HG03442 (cell line): ENCODE data around the gene OR2T35.

ENCODE experiments used
- ATAC-seq: cut with Tn5 transposase; IDR thresholded peaks from one replicate; pipeline ENCODE4 v1.9.1; 2021; ENCODE audit warnings: mild to moderate bottlenecking, moderate library complexity; ENCODE audit not compliant: unreplicated experiment

OR2T35 gene

DNA sequence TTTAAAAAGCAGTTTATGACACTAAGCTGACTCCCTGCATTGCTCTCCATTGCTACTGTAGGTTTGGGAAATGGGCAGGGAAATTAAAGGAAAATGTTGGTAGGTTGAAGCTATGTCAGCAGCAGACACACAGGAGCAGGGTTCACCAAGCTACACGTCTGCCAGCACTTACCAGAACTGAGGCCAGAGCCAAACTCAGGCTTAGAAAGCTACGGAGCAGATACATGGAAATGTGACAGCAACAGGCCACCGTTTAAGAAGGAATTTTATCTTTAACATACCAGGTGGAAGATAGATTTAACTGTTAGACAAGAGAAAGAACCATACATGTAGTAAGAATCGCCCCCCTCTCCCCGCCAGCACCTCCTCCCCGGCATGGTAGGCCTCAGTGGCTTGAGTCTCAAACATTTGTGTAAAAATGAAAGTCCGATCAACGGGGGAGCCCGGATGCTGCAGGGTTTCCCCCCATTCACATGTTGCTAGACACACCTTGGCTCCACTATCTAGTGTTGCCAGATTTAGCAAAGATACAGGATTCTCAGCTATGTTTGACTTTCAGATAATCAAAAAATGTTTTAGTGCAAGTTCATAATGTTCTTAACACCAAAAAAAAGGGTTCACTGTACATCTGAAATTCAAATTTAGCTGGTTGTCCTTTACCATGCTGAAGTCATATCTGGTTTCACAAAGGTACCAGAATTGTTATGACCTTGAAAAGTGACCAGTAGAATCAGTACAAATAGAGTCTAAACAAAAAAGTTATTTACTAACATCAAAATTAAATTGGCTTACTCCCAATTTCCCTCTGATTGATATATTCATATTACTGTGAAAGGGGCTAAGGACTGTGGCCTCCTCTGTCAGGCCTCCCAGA is 16.9 kb downstream of the OR2T35 start:
- ATAC-seq = peak; percentile 96

DNA sequence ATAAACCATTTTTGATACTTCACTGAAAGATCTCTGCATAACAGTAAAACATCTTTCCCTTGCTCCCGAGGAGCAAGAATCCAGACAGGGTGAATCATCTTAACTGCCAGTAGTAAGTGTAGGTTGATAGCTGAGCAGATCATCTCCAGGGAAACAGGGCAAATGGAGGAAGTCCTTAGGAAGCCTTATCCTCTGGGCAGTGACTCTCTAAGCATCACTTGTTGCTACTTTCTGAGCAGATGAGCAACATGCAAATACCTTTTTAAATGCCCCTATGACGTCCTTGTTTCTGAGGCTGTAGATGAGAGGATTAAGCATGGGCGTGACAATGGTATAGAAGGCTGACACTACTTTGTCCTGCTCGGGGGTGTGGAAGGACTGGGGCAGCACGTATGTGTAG is 19.1 kb downstream of the OR2T35 start:
- no peak for ATAC-seq

DNA sequence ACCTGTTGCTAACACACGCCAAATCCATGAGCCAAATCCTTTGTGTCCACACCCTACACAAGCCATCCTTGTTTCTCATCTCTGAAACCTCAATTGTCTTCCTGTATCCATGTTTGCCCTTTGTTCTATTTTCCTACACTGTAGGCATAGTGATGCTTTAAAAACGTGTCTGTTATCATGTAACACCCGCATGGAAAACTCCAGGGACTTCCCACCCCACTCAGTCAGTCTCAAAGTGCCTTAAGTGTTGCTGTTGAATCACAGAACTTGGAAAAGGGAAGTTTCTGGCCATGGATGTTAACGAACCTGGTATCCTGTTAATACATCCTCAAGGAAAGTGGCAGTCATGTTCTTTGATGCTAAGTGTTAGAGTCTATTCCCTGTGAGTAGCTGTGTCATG is 19.9 kb downstream of the OR2T35 start:
- ATAC-seq = no peak

DNA sequence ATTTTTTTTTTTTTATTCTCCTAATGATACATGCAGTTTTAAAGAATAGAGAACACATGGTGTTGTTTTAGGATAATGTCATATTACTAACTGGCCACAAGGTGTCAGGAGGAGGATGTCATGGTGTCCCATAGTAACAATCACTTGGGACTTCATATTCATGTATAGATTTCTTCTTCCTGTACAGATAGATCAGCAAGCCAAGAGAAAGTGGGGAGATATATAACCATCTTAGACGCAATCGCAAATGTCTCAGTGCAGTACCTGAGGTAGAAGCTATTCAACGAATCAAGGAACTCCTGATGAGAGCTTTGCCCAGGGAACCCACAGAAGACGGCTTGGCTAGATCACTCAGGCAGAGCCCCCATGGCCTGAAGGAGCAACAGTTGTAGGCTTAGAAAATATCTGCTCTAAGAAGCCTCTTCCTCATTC is 22.5 kb downstream of the OR2T35 start:
- peak; percentile 90 for ATAC-seq

DNA sequence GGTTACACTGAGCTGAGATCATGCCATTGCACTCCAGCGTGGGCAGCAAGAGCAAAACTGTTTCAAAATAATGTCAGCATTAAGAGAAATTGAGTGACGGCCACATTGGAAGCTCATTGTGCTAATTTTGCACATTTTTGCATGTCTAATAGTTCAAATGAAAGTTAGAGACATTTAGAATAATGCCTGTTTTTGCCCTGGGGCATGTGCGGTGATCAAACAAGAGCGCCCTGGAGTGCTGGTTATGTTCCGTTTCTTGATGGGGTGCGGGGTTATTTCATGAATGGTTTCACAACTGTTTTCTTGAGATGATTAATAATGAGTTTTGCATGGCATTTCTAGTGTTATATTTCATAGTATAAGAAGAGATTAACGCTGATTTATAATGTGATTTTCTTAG is 23.3 kb downstream of the OR2T35 start:
- ATAC-seq = no peak

DNA sequence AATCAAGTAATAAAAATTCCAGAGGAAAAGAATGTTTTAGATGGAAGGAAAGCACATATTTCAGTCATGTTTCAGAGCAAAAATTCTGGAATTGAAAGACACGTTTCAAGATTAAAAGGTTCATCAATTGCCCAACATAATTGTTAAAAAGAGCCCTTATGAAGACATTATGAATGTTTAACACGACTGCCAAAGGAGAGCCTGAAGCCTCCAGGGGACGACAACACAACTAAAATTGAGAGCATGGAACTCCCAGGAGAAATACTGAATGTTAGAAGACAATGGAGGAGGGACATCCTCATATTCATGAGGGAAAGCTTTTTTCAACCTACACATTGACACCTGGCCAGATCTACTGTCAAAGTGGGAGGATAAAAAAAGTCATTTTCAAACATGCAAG is 26.2 kb downstream of the OR2T35 start:
- peak; percentile 35 for ATAC-seq

DNA sequence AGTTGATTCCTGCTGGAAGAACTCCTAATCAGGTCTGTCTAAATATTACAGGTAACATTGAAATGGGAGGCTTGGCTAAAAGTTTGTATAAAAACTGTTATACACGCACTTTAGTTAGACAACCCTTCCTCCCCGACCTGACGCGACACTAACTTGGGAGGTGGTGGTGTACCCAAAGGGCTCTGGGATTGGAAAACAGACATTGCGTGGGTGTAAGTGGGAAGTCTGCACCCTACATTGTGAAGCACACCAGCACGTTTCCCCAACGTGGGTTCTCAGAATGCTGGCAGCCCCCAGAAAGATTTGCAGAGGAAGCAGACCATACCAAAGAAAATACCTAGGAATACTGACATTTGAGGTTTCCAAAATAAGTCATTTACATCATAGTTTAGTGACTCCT is 27.0 kb downstream of the OR2T35 start:
- ATAC-seq = no peak

DNA sequence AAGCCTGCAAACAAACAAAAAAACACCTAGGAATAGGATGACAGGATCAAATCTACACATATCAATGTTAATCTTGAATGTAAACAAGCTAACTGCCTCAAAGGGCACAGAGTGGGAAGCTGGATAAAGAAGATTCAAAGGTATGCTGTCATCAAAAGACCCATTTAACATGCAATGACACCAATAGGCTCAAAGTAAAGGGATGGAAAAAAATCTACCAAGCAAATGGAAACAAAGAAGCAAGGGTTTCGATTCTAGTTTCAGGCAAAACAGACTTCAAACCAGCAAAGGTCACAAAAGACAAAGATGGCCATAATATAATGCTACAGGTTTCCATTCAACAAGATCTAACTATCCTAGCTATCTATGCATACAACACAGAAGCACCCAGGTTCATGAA is 31.3 kb downstream of the OR2T35 start:
- ATAC-seq = no peak

DNA sequence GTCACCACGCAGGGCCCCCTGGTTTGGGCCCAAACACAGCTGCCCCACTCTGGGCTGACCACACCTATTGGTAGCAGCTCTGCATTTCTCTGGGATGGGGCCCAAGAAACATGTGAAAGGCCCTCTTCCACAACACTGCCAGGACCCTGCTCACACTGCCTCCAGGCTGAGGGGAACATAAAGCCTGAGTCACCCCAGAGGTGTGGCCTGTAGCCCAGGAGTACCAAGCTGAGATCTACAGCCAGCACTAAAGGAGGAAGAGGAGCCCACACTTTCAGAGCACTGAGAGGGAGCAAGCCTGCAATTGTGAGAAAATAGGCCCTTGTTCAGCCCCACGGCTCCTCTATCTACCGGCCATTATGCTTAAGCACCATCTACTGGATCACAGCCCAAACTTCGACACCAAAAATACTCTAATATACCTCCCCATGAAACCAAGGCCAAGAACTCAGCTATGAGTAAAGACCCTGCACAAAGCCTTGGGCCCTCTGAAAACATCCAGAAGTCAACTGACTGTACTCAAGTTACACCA is 33.1 kb downstream of the OR2T35 start:
- ATAC-seq = no peak

DNA sequence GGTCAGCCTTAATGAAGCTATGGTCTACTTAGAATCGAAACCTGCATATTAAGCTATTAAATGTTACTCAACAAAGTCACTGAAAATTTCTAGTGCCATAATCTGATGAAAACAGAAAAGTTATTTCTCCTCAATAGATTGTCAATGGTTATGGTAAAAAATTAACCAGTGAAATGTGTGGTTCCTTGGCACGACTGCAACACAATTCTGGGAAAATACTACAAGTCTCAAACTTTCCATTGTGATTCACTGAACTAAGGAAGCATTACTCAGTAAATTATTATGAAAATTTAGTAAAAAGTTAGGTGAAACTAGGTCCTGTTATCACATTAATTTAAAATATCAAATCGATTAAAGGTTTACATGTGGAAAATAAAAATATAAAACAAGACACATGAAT is 34.8 kb downstream of the OR2T35 start:
- no peak for ATAC-seq

DNA sequence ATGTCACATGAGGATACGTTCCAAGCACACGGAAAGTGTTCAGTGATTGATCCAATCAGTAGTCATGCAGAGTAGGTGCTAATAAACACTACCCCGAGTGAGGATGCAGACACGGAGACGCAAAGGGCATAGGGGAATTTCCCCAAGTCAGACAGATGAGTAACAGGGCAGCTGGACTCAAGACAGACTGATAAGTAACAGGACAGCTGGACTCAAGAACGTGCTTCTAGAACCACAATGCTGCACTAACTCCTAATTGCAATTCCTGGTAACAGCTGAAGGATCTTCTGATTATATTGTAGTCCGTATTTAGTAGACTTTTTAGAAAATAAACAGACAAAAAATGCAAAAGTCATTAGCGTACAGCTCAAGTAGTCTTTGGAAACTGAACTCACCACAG is 45.7 kb downstream of the OR2T35 start:
- ATAC-seq = no peak

DNA sequence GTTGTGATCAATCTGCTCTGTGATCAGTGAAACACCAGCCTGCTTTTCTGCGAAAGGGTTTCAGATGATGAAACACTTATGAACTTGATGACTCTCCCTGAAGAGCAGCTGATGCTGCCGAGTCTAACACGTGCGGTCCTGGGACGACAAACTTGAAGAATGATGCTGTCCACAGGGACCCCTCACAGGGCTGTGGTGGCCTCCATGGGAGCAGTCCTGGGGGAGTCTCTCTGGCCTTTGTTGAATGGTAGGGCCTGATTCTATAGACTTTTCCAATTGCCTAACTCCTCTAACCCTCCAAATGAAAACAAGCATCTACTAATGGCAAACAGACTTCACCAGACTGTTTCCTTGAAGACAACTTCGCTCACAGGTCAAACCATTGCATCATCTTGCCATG is 47.5 kb downstream of the OR2T35 start, which contains the start of gene OR2T10:
Gene OR2T10, minus strand, starts transcription at position 112 of the 400 bp plus-strand sequence. CDS start 3,932 bp downstream, outside the sequence.
- ATAC-seq = no peak

DNA sequence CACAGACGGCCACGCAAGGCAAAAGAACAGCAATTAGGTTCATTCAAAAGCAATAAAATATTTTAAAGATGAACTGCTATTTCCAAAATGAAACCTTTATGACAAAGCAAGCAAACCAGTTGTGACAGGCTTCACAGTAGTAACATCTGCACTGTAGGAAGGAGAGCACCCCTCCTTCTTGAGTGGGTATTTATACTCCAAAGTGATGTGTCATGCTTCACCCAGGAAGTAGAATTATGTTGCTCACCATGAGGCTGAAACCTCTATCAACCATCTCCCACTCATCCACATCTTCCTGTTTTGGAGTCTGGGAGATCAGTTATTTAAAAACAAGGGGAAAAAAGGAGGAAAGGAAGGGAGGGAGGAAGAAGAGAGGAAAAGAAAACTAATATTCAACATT is 48.5 kb downstream of the OR2T35 start:
- no peak for ATAC-seq

DNA sequence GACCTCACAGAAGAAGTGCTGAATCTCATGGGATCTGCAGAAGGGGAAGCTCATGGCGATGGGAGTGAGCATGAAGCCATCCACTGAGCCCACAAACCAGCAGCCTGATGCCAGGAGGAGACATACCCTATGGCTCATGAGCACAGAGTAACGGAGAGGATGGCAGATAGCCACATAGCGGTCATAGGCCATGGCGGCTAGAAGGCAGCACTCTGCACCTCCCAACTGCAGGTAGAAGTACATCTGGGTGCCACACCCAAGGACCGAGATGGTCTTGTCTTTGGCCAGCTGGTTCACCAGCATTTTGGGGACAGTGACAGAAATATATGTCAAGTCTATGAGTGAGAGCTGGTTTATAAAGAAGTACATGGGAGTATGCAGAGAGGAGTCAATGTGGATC is 51.9 kb downstream of the OR2T35 start:
- ATAC-seq = no peak

DNA sequence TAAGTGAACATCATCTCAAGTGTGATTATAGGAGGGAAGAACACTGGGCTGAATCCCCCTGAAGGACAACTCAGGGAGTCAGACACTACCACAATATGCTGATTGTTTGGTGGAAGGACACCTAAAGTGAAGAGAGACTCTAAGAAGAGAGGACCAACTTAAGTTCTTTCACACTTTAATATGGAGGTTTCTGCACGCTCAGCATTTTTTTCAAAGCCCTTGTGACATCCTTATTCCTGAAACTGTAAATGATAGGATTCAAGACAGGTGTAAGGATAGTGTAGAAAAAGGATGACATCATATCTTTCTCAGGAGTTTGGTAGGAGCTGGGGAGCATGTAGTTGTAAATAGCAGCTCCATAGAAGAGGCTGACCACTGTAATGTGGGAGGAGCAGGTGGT is 52.4 kb downstream of the OR2T35 start:
- no peak for ATAC-seq

DNA sequence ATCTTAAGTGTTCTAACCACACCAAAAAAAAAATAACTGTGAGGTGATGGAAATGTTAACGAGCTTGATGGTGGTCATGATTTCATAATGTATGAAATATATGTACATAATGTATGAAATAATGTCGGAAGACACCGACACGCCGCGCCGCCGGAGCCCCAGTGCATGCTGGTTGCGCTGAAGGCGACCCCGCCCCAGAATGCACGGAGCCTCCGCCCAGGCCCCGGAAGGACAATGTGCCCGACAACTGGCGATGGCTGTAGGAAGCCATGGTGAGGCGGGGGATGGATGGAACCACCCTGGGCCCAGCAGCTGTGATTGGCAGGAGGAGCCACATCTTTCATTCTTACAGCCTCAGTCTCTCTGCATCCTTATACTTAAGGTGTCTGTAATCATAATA is 55.0 kb downstream of the OR2T35 start:
- ATAC-seq = no peak

DNA sequence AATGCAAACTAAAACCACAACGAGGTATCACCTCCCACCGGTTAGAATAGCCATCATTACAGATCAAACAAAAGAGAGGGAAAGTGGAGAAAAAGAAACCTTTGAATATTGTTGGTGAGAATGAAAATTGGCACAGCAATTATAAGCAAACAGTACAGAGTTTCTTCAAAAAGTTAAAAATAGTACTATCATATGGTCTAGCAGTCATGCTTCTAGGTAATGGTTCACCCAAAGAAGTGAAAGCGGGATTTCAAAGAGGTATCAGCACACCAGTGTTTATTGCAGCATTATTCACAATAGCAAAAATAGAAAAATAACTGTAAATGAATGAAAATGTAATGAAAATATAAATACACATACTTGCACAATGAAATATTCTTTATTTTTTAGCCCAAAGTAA is 55.7 kb downstream of the OR2T35 start:
- ATAC-seq = no peak
